DND-41 (cell line): ENCODE results near the gene TSNAXIP1.
"Not testable (repeated sequence)": the region's sequence is repeated elsewhere in the genome, so short reads cannot be mapped to it uniquely, and the experiment has no call there.

Experiments used
- ATAC-seq: fragments of 200-7000 bp; cut with Tn5 transposase; 3 replicates; pipeline ENCODE4 v1.9.1; 2021; ENCODE audit warnings: low read depth; ENCODE audit not compliant: insufficient read depth
- DNase-seq: peaks from one replicate; pipeline ENCODE4 v3.0.0-alpha.2; 2020
- H2AFZ ChIP-seq: 2 replicates; pipeline ENCODE4 v1.6.0; 2012; ENCODE audit warnings: low read depth, low read length
- H3K27ac ChIP-seq: 2 replicates; pipeline ENCODE4 v1.5.1; 2012; ENCODE audit warnings: low read length, inconsistent platforms
- H3K27me3 ChIP-seq: fragments of 200-600 bp; sonication (generic); 2 replicates; pipeline ENCODE4 v1.6.0; 2012; ENCODE audit warnings: low read length, mild to moderate bottlenecking, inconsistent platforms; ENCODE audit not compliant: insufficient read depth, poor library complexity
- H3K36me3 ChIP-seq: 2 replicates; pipeline ENCODE4 v1.5.1; 2012; ENCODE audit warnings: low read length, inconsistent platforms; ENCODE audit not compliant: insufficient read depth
- H3K4me1 ChIP-seq: 2 replicates; pipeline ENCODE4 v1.5.1; 2012; ENCODE audit warnings: mild to moderate bottlenecking, low read length; ENCODE audit not compliant: insufficient read depth
- H3K4me2 ChIP-seq: 2 replicates; pipeline ENCODE4 v1.6.0; 2012; ENCODE audit warnings: mild to moderate bottlenecking, moderate library complexity, low read length, inconsistent platforms; ENCODE audit not compliant: insufficient read depth
- H3K4me3 ChIP-seq, 2 experiments: fragments of 200-600 bp in 1 of 2; shearing (Covaris generic) in 1 of 2; 2 replicates each; pipeline ENCODE4 v1.5.1; 2012 to 2016; ENCODE audit warnings: inconsistent platforms in 2 of 2, low read length in 2 of 2, mild to moderate bottlenecking in 2 of 2, low read depth in 1 of 2, moderate library complexity in 1 of 2
- H3K79me2 ChIP-seq: 2 replicates; pipeline ENCODE4 v1.6.0; 2012; ENCODE audit warnings: low read length, inconsistent platforms; ENCODE audit not compliant: insufficient read depth
- H3K9ac ChIP-seq: 2 replicates; pipeline ENCODE4 v1.6.0; 2012; ENCODE audit warnings: low read depth, mild to moderate bottlenecking, inconsistent platforms, low read length, moderate library complexity
- H3K9me3 ChIP-seq: 2 replicates; pipeline ENCODE4 v1.5.1; 2012; ENCODE audit warnings: low read length, moderate library complexity, mild to moderate bottlenecking, inconsistent platforms; ENCODE audit not compliant: insufficient read depth, severe bottlenecking
- H4K20me1 ChIP-seq: 2 replicates; pipeline ENCODE4 v1.6.0; 2012; ENCODE audit warnings: low read length; ENCODE audit not compliant: insufficient read depth
- EZH2 ChIP-seq: IDR thresholded peaks from 3 replicates; pipeline ENCODE4 v1.6.1; 2012; ENCODE audit warnings: borderline replicate concordance, low read depth, mild to moderate bottlenecking, moderate library complexity, low read length, inconsistent platforms; ENCODE audit not compliant: severe bottlenecking
- TF ChIP-seq, protein P1 (sequence below): IDR thresholded peaks from 2 replicates; pipeline ENCODE4 v1.5.1; 2012; ENCODE audit warnings: borderline replicate concordance, low read length, moderate library complexity, mild to moderate bottlenecking; ENCODE audit not compliant: poor library complexity, severe bottlenecking; ENCODE audit errors: extremely low read depth

The TSNAXIP1 gene

DNA sequence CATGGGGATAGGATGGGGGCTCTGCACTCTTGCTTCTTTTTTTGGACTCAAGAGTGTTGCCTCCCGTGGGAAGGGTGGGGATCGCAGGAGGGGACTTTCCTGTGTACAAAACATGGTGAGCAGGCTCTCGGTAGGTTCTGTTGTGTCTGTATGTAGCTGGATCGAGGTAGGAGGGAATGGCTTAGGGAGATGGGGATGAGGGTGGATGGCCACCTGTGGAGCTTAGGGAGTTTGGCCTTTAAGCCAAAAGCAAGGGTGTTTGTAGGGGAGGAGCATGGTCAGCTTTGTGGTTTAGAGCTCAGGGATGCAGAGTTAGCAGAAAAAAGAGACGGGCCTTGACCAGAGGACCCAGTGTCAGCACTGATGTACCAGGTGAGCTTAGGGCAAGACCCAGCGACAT is 55.2 kb downstream of the TSNAXIP1 start:
- no peak overlapping the region for H3K4me2 ChIP-seq
- H3K4me1 ChIP-seq: no peaks in the 10 kb centered on the region

DNA sequence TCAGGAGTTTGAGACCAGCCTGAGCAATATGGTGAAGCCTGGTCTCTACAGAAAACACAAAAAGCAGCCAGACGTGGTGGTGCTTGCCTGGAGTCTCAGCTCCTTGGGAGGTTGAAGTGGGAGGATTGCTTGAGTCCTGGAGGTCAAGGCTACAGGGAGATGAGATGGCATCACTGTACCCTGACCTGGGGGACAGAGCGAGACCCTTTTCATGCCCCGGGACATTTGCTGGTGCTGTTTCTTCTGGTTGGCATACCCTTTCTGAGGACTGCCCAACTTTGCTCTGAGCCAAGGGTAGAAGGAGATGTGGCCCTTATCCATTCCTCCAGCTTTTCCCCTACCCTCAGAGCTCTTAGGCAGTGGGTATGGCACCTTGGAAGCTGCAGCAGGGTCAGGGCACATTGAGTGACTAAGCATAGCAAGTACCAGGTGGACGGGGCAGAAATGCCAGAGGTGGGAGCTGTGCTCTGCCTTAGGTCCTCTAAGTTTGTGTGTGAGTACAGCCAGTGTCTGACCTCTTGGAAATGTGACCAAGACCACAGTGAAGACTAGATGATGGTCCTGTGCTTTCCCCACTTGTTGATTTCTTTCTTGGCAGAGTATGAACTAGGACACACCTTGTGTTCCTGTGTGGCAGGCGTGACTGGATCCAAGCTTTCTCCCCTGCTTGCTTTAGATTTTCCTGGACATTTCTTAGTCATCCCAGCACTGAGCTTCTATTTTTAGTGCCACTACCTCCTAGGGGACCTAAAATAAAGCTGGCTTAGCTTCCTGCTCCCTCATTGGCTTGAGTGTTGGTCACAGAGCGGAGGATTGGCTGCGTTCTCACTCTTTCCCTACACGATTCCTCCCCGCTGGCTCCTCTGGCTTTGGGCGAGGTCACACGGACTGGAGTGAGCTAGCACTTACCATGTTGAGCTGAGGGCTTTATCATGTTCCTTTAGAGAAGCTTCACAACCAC is 56.2 kb downstream of the TSNAXIP1 start:
- Histone ChIP-seq H4K20me1 (peaks cover 69% of the 10 kb centered on the region), H3K79me2 (peaks cover 91% of the 10 kb centered on the region), H3K4me2 (no peak overlapping the region), H3K9ac (no peak overlapping the region), H3K27ac (no peak overlapping the region), H3K4me1 (no peaks in the 10 kb centered on the region), H3K27me3 (no peaks in the 10 kb centered on the region), H3K9me3 (no peaks in the 10 kb centered on the region), H3K36me3 (peaks cover 67% of the 10 kb centered on the region), H3K4me3 (no peak overlapping the region), H2AFZ (no peak overlapping the region)
- DNase-seq (no peak), ATAC-seq (no peak)
- TF ChIP-seq, protein P1, sequence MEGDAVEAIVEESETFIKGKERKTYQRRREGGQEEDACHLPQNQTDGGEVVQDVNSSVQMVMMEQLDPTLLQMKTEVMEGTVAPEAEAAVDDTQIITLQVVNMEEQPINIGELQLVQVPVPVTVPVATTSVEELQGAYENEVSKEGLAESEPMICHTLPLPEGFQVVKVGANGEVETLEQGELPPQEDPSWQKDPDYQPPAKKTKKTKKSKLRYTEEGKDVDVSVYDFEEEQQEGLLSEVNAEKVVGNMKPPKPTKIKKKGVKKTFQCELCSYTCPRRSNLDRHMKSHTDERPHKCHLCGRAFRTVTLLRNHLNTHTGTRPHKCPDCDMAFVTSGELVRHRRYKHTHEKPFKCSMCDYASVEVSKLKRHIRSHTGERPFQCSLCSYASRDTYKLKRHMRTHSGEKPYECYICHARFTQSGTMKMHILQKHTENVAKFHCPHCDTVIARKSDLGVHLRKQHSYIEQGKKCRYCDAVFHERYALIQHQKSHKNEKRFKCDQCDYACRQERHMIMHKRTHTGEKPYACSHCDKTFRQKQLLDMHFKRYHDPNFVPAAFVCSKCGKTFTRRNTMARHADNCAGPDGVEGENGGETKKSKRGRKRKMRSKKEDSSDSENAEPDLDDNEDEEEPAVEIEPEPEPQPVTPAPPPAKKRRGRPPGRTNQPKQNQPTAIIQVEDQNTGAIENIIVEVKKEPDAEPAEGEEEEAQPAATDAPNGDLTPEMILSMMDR: no peak
- no peak for TF ChIP-seq EZH2

More for the DNA sequence above, 55.2 kb downstream of the TSNAXIP1 start:
- Histone ChIP-seq H3K79me2 (peaks cover 94% of the 10 kb centered on the region), H3K9ac (no peak overlapping the region), H2AFZ (no peak overlapping the region), H3K4me3 (no peak overlapping the region), H3K27me3 (no peaks in the 10 kb centered on the region), H3K9me3 (no peaks in the 10 kb centered on the region), H3K27ac (no peak overlapping the region), H3K36me3 (peaks cover 59% of the 10 kb centered on the region), H4K20me1 (peaks cover 77% of the 10 kb centered on the region)
- no peak for ATAC-seq
- DNase-seq: no peak
- no peak for TF ChIP-seq EZH2
- TF ChIP-seq, protein P1: no peak

DNA sequence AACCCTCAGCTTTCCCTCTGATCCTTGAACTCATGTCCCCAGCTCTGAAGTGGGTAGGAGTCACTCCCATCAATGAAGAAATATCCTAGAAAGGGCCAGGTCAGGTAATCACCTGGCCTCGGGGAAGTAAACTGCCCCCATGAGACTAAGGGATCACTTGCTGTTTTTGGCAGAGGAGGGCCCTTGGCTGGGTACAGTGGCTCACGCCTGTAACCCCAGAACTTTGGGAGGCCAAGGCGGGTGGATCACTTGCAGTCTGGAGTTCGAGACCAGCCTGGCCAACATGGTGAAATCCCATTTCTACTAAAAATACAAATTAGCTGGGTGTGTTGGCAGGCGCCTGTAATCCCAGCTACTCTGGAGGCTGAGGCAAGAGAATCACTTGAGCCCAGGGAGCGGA is 57.4 kb downstream of the TSNAXIP1 start:
- H4K20me1 ChIP-seq: peaks cover 64% of the 10 kb centered on the region
- not testable (repeated sequence) for ATAC-seq, H3K9me3 ChIP-seq, DNase-seq, H3K4me3 ChIP-seq, H3K27me3 ChIP-seq, H2AFZ ChIP-seq, H3K4me2 ChIP-seq, H3K4me1 ChIP-seq, H3K9ac ChIP-seq, H3K27ac ChIP-seq
- H3K36me3 ChIP-seq: peaks cover 79% of the 10 kb centered on the region
- H3K79me2 ChIP-seq: peaks cover 79% of the 10 kb centered on the region

DNA sequence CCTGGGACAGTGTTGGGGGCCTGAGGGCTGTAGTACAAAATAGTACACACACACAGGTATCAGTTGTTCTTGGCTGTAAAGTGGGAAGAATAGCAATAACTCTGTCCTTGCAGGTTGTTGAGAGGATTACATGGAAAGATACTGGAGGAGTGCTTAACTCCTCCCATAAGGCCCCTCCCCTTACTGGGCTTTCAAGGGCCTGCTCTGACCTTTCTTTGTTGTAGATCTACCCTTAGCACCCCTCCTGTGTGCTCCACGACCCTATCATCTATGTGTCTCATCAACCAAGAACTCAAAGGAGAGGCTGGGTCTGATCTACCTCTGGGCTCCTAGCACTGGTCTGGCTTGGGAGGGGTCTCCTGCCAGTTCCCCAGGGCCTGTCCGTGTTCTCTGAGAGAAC is 57.9 kb downstream of the TSNAXIP1 start:
- H2AFZ ChIP-seq: no peak overlapping the region
- H3K9me3 ChIP-seq: no peaks in the 10 kb centered on the region
- DNase-seq (no peak), ATAC-seq (no peak)
- no peaks in the 10 kb centered on the region for H3K4me1 ChIP-seq
- H3K79me2 ChIP-seq: peaks cover 74% of the 10 kb centered on the region
- H4K20me1 ChIP-seq: peaks cover 63% of the 10 kb centered on the region
- no peak overlapping the region for H3K9ac ChIP-seq
- TF ChIP-seq, protein P1: no peak
- TF ChIP-seq EZH2: no peak
- H3K27me3 ChIP-seq: no peaks in the 10 kb centered on the region
- H3K4me3 ChIP-seq: no peak overlapping the region
- H3K27ac ChIP-seq: no peak overlapping the region
- no peak overlapping the region for H3K4me2 ChIP-seq
- peaks cover 83% of the 10 kb centered on the region for H3K36me3 ChIP-seq
